HG02852 (cell line): ENCODE results near the gene KCNQ1OT1.

Experiments used
- ATAC-seq: cut with Tn5 transposase; IDR thresholded peaks from one replicate; pipeline ENCODE4 v1.9.1; 2021; ENCODE audit warnings: mild to moderate bottlenecking, moderate library complexity; ENCODE audit not compliant: unreplicated experiment

The KCNQ1OT1 gene

GRCh38 chr11:2612884-2613571 is 86.8 kb downstream of the KCNQ1OT1 start:
- no peak for ATAC-seq

DNA sequence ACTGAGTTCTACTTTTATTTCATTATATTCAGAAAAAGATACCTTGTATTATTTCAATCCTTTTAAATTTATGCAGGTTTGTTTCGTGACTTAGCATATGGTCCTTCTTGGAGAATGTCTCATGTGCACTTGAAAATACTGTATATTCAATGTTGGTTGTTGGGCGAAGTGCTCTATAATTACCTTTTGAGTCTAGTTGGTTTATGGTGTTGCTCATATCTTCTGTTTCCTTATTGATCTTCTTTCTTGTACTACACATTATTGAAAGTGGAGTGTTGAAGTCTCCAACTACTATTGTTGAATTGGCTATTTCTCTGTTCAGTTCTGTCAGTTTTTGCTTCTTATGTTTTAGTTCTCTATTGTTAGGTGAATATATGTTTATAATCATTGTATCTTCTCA is 90.4 kb downstream of the KCNQ1OT1 start:
- no peak for ATAC-seq

- no peak for ATAC-seq
Observed at GRCh38 chr11:2599561-2600189, 100.1 kb downstream of the KCNQ1OT1 start.

GRCh38 chr11:2595204-2595603 is 104.6 kb downstream of the KCNQ1OT1 start:
- ATAC-seq, result no peak

GRCh38 chr11:2594267-2594666 is 105.5 kb downstream of the KCNQ1OT1 start:
- no peak for ATAC-seq

DNA sequence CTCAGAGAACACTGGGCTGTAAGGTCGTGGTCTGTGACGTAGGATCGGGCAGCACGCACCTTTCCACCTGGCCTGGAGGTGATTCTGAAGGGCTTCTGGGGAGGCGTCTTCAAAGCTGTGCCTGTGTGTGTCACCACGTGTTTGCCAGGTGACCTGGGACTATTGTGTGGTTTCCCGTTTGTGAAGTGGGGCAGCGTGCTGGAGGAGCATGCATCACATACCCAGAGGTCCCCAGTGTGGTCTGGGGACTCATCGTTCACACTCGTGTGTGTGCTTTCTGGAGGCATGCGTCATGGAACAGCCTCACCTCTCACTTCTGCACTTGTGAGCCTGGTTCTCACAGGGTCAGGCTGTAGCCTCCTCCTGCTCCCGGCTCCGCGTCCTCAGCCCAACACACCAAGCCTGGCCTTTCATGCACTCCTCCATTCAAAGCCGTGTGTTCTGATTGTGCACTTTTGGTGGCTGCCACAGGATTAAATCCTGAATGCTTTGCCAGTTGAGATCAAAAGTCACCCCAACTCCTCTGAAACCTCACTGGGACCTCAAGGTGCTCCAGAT is 106.3 kb downstream of the KCNQ1OT1 start:
- no peak for ATAC-seq

DNA sequence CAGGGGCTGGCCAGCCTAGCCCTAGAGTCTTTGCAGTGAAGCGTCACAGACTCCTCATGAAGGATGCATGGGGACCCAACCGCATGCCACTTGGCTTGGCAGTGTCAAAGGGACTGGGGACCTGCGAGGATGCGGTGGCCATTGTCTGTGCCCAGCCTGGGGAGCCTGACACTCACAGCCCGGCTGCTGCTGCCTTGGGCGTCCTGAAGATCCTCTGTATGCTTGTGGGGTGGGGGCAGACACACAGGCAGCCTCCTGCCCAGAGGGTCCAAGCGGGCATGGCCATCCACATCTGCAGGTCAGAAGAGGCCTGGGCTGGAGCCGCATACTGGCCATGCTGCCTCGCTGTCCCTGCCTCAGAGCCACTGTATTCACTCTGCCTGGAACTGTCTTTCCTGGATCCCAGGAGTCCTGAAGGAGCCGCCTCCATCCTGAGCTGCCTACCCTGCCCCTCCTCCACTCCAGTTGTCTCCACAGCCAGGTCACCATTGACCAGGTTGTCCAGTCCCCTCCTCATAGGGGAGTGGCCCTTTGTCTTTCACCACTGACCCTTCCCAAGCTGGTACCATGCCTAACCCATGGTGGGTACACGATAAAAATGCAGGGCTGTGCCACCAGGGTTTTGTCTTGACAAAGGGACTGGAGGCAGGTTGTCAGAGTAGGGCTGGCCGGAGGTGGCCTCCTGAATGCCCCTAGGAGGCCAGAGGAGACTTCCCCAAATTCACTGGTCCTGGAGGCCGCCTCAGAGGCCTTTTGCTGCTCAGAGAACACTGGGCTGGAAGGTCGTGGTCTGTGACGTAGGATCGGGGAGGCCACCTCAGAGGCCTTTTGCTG is 107.0 kb downstream of the KCNQ1OT1 start:
- no peak for ATAC-seq

DNA sequence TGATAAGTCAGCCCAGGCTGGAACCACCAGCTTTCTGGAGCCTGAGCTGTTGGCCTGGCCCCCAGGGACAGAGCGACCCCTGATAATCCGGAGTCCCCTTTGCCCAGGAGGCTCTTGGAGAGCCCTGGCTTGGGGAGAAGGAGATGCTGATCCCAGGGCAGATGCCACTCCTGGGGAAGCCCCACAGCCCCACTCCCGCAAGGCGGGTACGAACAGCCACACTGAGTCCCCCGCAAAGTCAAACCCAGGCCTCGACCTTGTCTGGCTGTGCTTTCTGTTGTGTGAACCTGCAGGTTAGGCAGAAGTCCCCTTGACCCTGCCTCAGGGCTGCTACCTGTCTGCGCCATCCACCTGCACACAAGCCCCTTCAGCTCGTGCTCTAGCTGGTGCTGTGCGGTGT is 108.0 kb downstream of the KCNQ1OT1 start:
- ATAC-seq, result no peak

GRCh38 chr11:2590965-2591754 is 108.6 kb downstream of the KCNQ1OT1 start:
- no peak for ATAC-seq

DNA sequence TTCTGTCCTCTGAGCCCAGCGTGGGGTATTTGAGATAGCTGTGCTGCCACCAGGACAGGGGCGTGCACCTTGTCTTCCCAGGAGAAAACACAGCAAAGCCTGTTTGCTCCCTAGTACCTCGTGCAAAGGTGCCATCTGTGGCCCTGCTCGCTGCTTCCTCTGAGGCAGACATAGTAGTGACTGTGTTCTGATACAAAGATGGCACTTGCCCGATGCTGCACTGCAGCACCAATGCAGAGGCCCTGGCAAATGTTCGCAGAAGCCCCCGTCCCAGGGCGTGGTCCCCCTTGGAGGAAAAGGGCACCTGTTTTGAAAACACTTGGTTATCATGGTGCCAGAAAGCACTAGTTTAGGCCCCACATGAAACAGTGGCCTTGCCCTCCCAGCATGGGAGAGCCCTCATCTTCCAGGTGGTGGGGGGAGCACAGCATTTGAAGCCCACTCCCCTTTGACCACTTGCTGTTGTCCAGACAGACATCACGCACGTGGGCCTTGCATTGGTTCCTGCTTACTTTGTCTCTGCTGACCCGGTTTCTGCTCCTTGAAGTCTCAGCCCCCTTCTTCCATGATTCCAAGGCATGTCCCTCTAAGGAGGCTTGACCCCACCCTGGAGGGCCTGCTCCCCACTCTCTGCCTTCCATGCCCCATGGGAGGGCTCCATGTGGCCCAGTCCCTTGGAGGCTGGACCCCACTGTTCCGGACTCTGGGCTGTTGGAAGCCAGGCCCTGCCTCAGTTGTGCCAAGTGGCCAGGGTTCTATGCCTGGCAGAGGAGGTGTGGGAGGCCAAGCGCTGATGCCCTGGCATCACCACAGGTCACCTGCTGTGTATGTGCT is 109.4 kb downstream of the KCNQ1OT1 start:
- no peak for ATAC-seq

- no peak for ATAC-seq
Observed at GRCh38 chr11:2589538-2589934, 110.3 kb downstream of the KCNQ1OT1 start.

DNA sequence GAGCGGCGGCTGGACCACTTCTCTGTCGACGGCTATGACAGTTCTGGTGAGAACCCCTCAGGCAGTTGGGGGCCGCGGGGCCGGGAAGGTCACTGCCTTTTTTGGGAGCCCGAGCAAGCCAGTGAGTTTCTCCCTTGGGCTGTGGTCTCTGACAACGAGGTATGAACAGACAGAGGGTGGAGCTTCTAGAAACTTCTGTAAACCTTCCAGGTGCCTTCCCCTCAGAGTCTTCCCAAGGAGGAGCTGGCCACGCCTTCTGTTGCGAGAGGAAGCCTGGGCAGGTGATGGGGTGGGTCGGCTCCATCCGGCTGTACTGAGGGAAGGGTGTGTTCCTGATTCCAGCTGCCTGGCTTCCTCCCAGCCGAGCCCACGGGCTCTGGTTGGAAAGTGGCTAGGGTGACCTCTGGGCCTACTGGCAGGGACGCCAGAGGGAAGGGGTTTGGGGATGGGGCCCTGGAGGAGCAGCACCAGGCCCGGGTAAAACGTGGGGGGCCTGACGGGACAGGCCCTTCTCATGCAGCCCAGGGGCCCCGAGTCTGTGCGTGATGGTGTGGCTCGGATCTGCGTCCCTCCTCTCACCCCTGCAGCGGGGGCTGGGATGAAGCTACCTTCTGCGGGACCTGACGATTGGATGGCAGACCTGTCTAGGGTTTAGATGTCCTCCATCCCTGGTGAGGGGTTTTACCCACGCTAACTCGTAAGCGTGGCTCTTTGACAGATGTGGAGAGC is 110.8 kb downstream of the KCNQ1OT1 start:
- ATAC-seq, result no peak

DNA sequence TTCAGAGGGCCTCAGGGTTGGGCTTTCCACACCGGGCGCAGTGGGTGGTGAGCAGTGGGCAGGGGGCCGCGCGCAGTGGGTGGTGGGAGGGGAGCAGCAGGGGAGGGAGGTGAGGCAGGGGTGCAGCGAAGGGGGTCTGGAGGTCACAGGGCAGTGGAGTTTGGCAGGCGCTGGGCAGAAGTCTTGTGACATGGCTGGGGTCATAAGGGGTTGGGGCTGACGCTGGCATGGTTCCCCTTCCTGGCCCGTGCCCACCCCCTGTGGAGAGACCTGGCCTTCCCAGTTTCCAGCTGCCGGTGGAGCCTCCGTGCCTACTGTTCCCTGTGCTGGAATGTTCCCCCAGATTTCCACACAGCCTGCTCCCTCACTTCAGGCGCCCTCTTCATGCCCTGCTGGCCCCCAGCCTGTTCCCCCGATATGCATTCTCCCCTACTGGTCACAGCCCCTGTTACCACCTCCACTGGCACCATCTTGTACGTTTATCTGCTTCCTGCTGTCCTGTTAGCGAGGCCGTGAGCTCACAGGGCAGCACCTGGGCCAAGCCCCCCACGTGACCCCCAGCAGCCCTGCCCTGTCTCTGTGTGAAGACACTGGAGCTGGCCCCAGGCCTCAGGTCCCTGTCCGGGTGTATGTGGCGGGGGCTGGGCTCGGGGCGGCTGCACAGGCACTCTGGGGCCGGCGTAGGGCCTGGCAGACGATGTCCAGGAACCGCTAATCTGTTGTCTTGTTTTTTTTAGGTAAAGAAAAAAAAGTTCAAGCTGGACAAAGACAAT is 111.6 kb downstream of the KCNQ1OT1 start:
- no peak for ATAC-seq

DNA sequence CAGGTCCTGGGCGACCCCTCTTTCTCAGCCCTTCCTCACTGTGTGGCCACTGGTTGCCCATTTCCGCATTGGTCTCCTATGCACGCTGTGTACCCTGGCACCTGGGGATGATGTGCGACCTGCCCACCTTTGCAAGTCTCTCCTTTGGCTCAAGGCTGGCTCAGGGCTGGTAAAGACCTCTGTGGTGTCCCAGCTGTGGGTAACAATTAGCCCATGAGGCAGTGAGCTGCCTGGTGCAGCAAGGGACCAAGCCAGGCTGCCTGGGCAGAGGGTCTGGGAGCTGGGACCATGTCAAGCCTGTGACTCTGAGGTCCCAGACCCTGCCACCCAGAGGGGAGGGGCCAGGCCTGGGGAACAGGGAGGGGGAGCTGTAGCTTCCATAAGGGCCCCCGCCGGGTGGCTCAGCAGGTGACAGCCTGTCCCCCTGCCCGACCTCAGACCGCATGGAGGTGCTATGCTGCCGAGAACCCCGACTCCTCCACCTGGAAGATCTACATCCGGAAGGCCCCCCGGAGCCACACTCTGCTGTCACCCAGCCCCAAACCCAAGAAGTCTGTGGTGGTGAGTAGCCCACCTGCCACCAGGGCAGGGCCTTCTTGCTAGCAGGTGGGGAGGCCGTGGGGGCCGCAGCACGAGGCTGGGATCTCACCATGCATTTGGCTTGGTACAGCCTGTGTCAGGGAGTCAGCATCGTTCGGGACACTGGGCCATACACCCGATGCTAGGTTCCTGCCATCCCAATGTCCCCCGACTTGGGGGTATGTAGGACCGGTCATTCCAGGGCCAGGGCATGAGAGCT is 112.5 kb downstream of the KCNQ1OT1 start:
- no peak for ATAC-seq

- no peak for ATAC-seq
Observed at GRCh38 chr11:2586793-2587131, 113.0 kb downstream of the KCNQ1OT1 start.

DNA sequence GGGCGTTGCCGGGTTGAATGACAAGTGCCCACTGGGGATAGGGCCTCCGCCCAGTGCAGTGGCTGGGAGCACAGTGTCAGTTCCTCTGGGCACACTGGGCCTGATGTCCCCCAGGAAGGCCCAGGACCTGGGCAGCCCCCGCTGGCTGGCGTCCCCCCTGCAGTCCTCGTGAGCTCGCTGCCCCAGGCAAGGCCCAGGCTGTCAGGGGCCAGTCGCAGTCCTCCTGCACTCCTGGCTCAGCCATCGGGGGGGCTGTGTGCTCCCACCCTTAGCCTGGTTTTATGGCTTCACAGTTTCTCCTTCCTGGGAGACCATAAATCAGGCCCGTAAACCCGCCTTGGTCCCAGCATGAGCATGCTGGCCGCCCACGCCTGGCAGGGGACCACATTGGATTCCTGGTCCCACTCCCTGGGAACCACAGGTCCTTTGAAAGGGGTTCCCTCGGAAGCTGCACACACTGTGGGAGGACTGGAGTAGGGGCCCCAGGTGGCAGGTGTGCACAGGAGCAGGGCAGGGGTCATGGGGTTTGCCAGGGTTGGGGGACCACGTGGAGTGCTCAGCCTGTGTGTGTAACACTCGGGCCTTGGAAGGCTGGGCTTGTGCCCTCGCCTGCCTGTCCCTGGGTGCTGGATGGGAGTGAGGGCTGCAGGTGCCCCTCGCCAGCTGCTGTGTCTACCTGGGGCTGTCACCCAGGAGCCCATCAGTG is 113.6 kb downstream of the KCNQ1OT1 start:
- no peak for ATAC-seq

GRCh38 chr11:2585566-2586086 is 114.2 kb downstream of the KCNQ1OT1 start:
- ATAC-seq, result no peak
